Endodermal cell (in vitro differentiated cells): ENCODE results near the gene ACADS. TPM values are rescaled to one million over a fixed set of nuclear protein-coding genes. Genes with fewer than 3 reads are reported as not detected.

Source experiments
- DNase-seq: peaks from one replicate; pipeline ENCODE4 v3.0.0-alpha.2; 2017
- H3K27ac ChIP-seq: 2 replicates; pipeline ENCODE4 v1.5.1; 2013; ENCODE audit warnings: mild to moderate bottlenecking, low read depth, low read length, moderate library complexity
- H3K27me3 ChIP-seq: 2 replicates; pipeline ENCODE4 v1.6.1; 2013; ENCODE audit warnings: mild to moderate bottlenecking, low read length, moderate library complexity; ENCODE audit not compliant: insufficient read depth, control insufficient read depth, poor library complexity, severe bottlenecking
- H3K36me3 ChIP-seq: 2 replicates; pipeline ENCODE4 v1.7.0; 2013; ENCODE audit warnings: mild to moderate bottlenecking, low read length, moderate library complexity; ENCODE audit not compliant: control insufficient read depth, insufficient read depth
- H3K4me1 ChIP-seq: one replicate; pipeline ENCODE4 v1.7.0; 2013; ENCODE audit warnings: low read length; ENCODE audit not compliant: control insufficient read depth, insufficient read depth
- H3K4me3 ChIP-seq: 2 replicates; pipeline ENCODE4 v1.5.1; 2013; ENCODE audit warnings: mild to moderate bottlenecking, low read length, moderate library complexity
- H3K9ac ChIP-seq: 2 replicates; pipeline ENCODE4 v1.6.1; 2013; ENCODE audit warnings: mild to moderate bottlenecking, low read length, moderate library complexity; ENCODE audit not compliant: poor library complexity, severe bottlenecking; ENCODE audit errors: extremely low read depth
- H3K9me3 ChIP-seq: 2 replicates; pipeline ENCODE4 v1.6.1; 2013; ENCODE audit warnings: mild to moderate bottlenecking, low read length, moderate library complexity; ENCODE audit not compliant: control insufficient read depth
- H3K27ac Mint-ChIP-seq: 2 replicates; pipeline ENCODE4 v1.8.0; 2020; ENCODE audit warnings: mixed read lengths
- H3K27me3 Mint-ChIP-seq: 2 replicates; pipeline ENCODE4 v1.8.0; 2021; ENCODE audit warnings: mild to moderate bottlenecking, mixed read lengths; ENCODE audit not compliant: insufficient read depth
- H3K36me3 Mint-ChIP-seq: 2 replicates; pipeline ENCODE4 v1.8.0; 2020; ENCODE audit warnings: low read depth, mixed read lengths
- H3K4me1 Mint-ChIP-seq: 2 replicates; pipeline ENCODE4 v1.8.0; 2020; ENCODE audit warnings: mixed read lengths
- H3K4me3 Mint-ChIP-seq: 2 replicates; pipeline ENCODE4 v1.8.0; 2020; ENCODE audit warnings: mild to moderate bottlenecking, moderate library complexity, mixed read lengths
- H3K9me3 Mint-ChIP-seq: 2 replicates; pipeline ENCODE4 v1.8.0; 2020; ENCODE audit warnings: mild to moderate bottlenecking, mixed read lengths
- WGBS, 2 experiments: methylation state at CpG; one replicate each; pipeline versions ENCODE4 v1.1.5 to v1.1.7; 2013; ENCODE audit warnings: missing lambda C conversion rate in 2 of 2, mixed read lengths in 1 of 2; ENCODE audit not compliant: insufficient coverage in 1 of 2, insufficient read length in 1 of 2; 5-methylcytosine and 5-hydroxymethylcytosine counted together
- total RNA-seq, 2 donors: library from RNA; stranded (reverse); fragmentation: NEBNext Ultra II Directional in 1 of 2; extraction: Animal tissue kit (Norgen Biotek cat#: 25700) in 1 of 2; gene quantifications; 2 replicates in 1 of 2; 3 replicates in 1 of 2; pipeline ENCODE4 v1.2.1, GENCODE V29; 2021
- TF ChIP-seq, protein P1 (sequence below): fragments of 200-600 bp; sonication (generic); conservative IDR thresholded peaks from 2 replicates; pipeline ENCODE4 v1.5.0; 2021; ENCODE audit warnings: antibody characterized with exemption, mild to moderate bottlenecking

The ACADS gene
- total RNA-seq, 2 donors from 2014 or later: 8.0 to 9.2 TPM

DNA sequence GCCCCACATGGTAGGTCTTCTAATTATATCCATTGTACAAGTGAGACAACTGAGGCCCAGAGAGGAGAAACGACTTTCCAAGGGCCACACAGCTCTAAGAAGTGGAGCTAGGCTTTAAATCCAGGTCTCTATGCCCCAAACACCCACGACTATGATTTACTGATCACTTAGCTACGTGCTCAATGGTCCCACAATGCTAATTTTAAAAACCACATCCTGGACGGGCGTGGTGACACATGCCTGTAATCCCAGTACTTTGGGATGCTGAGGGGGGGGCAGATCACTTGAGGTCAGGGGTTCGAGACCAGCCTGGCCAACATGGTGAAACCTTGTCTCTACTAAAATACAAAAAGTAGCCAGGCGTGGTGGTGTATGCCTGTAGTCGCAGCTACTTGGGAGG is 47.1 kb upstream of the ACADS start:
- H3K9me3 ChIP-seq: no peaks in the 10 kb centered on the region
- no peak for DNase-seq
- no peak overlapping the region for H3K4me3 ChIP-seq
- H3K27me3 ChIP-seq: no peaks in the 10 kb centered on the region
- no peaks in the 10 kb centered on the region for H3K4me1 ChIP-seq
- no peak overlapping the region for H3K27ac ChIP-seq
- no peaks in the 10 kb centered on the region for H3K27me3 Mint-ChIP-seq
- no peaks in the 10 kb centered on the region for H3K36me3 ChIP-seq
- H3K4me3 Mint-ChIP-seq: no peak overlapping the region
- H3K4me1 Mint-ChIP-seq: no peaks in the 10 kb centered on the region
- H3K9me3 Mint-ChIP-seq: no peaks in the 10 kb centered on the region
- 85 to 89% methylated on average over 7 to 8 of the region's 8 CpGs for WGBS, 2 experiments
- H3K27ac Mint-ChIP-seq: no peak overlapping the region
- no peaks in the 10 kb centered on the region for H3K36me3 Mint-ChIP-seq
- H3K9ac ChIP-seq: no peak overlapping the region
- TF ChIP-seq, protein P1, sequence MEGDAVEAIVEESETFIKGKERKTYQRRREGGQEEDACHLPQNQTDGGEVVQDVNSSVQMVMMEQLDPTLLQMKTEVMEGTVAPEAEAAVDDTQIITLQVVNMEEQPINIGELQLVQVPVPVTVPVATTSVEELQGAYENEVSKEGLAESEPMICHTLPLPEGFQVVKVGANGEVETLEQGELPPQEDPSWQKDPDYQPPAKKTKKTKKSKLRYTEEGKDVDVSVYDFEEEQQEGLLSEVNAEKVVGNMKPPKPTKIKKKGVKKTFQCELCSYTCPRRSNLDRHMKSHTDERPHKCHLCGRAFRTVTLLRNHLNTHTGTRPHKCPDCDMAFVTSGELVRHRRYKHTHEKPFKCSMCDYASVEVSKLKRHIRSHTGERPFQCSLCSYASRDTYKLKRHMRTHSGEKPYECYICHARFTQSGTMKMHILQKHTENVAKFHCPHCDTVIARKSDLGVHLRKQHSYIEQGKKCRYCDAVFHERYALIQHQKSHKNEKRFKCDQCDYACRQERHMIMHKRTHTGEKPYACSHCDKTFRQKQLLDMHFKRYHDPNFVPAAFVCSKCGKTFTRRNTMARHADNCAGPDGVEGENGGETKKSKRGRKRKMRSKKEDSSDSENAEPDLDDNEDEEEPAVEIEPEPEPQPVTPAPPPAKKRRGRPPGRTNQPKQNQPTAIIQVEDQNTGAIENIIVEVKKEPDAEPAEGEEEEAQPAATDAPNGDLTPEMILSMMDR: no peak

DNA sequence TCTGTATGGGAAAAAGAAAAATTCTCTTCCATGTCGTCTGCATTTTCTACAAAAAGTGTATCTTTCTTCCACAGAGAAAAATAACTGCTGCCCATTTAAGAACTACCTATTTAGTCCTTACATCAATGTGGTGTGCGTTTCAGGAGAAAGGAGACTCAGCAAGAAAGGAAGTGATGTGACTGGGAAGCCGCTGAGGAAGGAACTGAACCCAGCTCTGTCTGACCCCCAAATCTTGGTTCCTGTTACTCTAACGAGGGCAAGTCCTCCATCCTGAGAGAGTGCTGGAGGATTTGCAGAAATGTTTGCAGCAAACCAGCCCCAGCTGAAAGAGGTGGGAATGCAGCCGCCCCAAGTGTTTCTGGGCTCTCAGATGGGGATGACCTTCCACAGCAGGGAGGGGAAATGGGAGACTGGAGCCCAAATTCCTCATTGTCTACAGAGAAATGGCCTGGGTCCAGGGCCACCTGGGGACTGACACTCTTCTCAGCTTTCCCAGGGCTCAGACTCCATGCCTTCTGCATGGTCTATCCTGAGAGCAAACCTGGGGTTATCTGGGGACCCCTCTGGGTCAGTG is 45.4 kb upstream of the ACADS start:
- H3K4me3 Mint-ChIP-seq: no peak overlapping the region
- H3K4me1 Mint-ChIP-seq: no peaks in the 10 kb centered on the region
- Histone ChIP-seq H3K9me3 (no peaks in the 10 kb centered on the region), H3K27me3 (no peaks in the 10 kb centered on the region), H3K9ac (no peak overlapping the region), H3K36me3 (no peaks in the 10 kb centered on the region), H3K27ac (no peak overlapping the region), H3K4me3 (no peak overlapping the region), H3K4me1 (no peaks in the 10 kb centered on the region)
- H3K27me3 Mint-ChIP-seq: no peaks in the 10 kb centered on the region
- 74 to 75% methylated on average over 5 of the region's 5 CpGs for WGBS, 2 experiments
- no peaks in the 10 kb centered on the region for H3K36me3 Mint-ChIP-seq
- H3K9me3 Mint-ChIP-seq: no peaks in the 10 kb centered on the region
- DNase-seq: peak; percentile 81
- TF ChIP-seq, protein P1: no peak
- H3K27ac Mint-ChIP-seq: no peak overlapping the region

DNA sequence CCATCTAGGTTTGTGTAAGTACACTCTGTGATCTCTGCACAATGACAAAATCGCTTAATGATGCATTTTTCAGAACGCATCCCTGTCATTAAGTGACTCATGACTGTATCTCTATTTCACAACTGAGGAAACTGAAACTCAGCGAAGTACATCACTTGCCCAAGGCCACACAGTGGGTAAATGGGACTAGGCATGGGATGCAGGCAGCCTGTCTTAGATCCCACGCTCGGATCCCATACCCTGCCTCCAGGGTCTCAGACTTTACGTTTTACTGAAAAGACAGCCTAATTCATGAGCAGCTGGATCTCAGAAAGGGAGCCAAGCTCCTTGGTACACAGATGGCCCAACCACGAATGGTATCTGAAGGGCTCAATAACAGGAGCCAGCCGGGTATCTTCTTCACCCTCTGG is 41.1 kb upstream of the ACADS start:
- H3K27me3 Mint-ChIP-seq: no peaks in the 10 kb centered on the region
- TF ChIP-seq, protein P1: no peak
- H3K36me3 ChIP-seq: no peaks in the 10 kb centered on the region
- no peaks in the 10 kb centered on the region for H3K9me3 Mint-ChIP-seq
- H3K27me3 ChIP-seq: no peaks in the 10 kb centered on the region
- H3K27ac Mint-ChIP-seq: no peak overlapping the region
- no peak for DNase-seq
- 82 to 86% methylated on average over 7 to 8 of the region's 8 CpGs for WGBS, 2 experiments
- no peaks in the 10 kb centered on the region for H3K9me3 ChIP-seq
- H3K4me3 ChIP-seq: no peak overlapping the region
- no peak overlapping the region for H3K27ac ChIP-seq
- no peaks in the 10 kb centered on the region for H3K36me3 Mint-ChIP-seq
- no peak overlapping the region for H3K4me3 Mint-ChIP-seq
- H3K4me1 ChIP-seq: no peaks in the 10 kb centered on the region
- H3K4me1 Mint-ChIP-seq: peaks cover 16% of the 10 kb centered on the region
- H3K9ac ChIP-seq: no peak overlapping the region
